ENCODE measurements around the gene LEO1.

The LEO1 gene

DNA sequence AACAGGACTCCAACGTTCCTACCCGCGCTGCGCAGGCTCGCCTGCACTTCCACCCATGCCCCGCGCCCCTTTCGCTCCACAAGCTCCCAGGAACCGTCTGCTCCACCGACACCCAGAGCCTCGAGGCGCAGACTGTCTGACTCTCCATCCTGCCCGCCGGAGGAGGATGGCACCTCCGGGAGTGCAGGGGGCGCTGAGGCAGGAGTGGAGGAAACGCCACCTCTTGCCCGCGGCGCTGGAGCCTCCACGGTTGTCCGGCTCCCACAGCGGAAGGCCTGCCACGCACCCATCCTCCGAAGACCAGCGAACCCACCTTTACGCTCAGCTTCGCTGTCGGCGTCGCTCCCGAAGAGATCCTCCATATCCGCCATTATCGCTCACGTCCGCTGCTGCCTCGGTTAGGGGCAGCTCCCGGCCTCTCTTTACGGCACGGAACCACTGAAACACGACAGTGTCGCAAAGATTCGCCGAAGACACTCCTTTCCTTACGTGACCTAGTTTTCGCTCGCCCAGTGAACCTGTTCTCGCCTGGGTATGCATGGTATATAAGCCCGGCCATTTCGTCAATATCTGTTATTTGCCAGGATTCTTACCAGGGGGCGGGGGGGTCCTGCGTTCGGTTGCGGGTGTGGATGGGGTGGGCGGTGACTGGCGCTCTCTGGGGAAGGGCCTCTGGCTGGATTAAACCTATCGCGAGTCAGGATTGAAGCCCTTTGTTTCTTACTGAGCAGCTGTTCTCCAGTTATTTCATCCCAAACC, at the start of gene LEO1:
LEO1 (minus strand) TSS at position 404 of the 759 bp plus-strand sequence; CDS start at position 371, 33 bp downstream.
- peak; percentile 86 for DNase-seq

- DNase-seq = peak; percentile 68
These were observed 49.6 kb upstream of the LEO1 start for GRCh38 chr15:52021128-52021671.

DNA sequence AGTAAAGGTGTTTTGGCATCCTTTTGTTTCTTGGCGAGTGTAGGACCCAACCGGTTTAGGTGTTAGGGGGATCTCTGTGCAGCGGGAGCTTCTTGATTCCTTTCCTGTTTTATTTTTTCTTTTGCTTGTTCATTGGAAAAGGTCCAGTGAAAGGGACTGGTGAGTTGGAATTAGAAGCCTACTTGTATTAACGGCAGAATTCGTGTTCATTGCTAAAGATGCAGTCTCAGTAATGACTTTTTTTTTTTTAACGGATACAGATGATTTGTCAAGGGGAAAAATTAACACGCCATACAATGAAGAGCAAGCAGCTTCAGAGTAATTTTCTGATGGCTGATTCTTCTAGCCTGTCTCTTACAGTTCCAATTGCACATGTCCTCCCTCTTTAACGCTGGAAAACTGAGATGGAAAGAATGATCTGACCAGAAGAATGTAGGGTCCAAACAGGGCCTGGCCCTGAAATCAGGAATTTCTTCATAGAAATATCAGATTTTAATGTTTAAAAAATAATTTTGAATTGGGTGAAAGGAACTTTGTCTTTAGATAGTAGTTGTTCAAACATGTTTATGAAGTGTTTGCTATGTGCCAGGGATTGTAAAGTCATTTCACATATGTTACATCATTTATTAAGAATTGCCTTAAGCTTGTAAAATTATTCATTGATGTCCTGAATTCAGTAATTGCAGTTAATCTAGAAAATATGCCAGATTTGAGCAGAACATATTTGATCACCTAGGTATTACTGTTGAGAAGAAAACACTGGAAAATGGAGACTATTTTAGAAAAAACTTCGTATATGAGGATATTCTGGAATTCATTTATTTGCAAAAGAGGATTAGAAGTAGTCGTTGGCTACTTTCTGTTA, 48.9 kb upstream of the LEO1 start:
- DNase-seq = no peak

DNA sequence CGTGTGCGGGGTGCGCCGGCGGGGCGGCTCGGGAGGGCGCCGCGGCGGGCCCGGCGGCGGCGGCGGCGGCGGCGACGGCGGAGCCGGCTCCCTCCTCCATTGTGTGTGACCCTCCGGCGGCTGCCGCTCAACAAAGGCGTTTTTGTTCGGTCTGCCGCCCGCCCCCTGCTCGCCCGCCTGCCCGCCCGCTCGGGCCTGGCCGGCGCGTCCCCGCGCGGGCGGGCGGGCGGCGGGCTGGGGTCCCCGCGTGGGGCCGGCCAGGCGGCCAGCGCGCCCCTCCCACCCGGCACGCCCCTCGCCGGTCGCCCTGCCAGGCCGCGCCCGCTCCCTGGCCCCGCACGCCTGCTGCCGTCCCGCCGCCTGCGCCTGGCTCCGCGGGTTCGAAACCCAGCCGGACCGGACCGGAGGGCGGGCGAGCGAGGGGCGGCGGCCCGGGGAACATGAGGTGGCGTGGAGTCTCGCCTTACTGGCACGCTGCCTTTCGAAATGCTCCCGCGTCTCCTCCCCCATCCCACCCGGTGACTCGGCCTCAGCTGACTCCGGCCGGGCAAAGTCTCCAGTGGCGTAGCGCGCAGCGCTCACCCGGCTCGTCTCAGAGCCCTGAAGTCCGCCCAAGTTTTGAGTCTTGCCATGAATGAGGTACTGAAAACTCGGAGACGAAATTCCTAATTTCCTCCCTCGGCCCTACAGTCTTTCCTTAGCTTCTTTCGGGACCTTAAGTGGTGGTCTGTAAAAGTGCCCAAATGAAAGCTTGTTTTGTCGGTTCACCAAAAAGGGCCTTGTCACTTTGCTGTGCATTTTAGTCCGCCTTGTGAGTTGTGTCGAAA, 48.0 kb upstream of the LEO1 start:
- peak; percentile 70 for DNase-seq

- peak; percentile 92 for DNase-seq
These were observed 47.3 kb upstream of the LEO1 start, which contains the start of gene MAPK6 for GRCh38 chr15:52018693-52019393. TSS of gene MAPK6 (plus strand) at chr15:52019219. CDS start at chr15:52046461, 27,242 bp downstream.

DNA sequence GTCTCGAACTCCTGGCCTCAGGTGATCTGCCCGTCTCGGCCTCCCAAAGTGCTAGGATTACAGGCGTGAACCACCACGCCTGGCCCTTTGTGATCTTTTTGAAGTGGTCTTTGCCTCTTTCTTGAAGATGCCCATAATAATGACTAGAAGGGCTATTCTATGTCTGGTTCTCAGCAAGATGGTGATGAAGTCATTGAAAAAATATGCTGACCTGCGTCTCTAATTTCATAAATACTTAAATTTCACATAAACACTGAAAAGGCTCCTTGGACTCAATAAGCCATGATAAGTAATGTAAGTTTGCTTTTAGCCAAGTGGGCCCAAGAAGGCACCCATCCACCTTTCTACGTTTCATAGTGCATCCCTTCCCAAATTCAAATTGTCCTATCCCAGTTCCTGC, 46.7 kb upstream of the LEO1 start:
- no peak for DNase-seq

DNA sequence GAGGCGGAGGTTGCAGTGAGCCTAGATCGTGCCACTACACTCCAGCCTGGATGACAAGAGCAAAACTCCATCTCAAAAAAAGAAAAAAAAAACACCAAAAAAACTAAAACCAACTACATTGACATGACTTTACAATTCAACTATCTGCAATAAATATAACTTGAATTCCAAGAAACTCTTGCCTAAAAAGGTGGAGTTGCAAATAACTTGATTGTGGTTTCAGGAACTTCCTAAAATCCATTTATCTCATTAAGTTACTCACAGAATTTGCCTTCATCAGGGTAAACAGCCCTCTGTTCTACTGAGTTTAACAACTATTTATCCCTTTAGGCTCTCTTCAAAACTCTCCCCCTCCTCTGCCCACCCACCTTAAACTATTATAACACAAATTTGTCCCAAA, 44.7 kb upstream of the LEO1 start:
- no peak for DNase-seq

DNA sequence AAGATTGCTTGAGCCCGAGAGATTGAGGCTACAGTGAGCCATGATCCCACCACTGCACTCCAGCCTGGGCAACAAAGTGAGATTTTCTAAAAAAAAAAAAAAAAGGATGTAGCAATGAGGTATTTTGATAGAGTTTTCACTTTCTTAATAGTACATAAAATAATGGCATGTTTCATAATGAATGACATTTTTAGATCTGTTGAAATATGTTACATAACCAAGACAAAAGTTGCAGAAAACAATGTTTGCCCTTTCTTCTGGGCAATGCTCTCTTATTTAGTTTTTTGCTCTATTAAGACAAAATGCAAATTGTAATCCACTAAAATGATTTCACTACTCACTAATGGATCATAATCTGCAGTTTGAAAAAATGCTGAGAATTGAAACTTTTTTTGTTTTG, 43.0 kb upstream of the LEO1 start:
- DNase-seq = no peak

DNA sequence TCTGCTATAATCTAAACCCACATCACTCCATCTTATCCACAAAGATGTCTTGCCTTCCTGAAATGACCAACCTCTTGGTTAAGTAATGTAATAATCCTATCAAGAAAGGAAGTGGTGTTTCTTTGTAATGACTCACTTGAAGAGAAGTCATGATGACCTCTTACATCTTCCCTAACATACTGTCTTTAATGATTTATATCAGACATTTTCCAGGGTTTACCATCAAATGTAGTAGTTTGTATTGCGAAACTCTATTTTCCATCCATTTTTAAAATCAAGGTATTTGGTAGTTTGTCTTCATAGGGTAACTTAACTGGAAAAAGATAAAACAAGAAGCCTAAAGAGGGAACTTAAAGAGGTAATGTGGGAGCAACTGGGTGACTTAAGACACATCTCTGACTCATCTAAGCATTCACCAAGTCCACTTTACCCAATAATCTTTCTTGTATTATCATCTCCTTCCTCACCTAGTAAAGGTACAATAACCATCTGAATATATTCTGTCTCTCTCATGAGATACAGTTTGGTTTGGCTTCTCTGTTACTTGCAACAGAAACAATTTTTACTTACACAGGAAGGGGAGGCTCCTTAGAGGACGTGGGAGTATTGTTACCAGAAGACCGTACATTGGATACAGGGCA, 41.7 kb upstream of the LEO1 start:
- no peak for DNase-seq

DNA sequence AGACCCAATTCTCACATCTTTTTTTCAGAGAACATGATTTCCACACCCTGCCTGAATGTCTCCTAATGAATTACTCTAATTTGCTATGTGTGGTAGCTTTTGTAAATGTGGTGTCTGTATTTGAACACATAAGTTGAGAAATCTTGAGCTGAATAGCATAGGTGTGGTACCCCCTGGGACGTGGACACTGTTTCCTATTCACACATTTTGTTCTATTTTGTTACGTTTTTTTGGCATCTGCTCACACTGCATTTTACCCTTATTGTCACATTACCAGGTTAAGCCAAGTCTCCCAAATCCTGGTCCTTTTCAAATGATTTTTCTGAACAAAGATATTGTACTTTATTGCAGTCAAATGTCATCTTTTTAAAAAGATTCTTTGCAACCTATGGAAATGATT, 40.6 kb upstream of the LEO1 start:
- DNase-seq = no peak

DNA sequence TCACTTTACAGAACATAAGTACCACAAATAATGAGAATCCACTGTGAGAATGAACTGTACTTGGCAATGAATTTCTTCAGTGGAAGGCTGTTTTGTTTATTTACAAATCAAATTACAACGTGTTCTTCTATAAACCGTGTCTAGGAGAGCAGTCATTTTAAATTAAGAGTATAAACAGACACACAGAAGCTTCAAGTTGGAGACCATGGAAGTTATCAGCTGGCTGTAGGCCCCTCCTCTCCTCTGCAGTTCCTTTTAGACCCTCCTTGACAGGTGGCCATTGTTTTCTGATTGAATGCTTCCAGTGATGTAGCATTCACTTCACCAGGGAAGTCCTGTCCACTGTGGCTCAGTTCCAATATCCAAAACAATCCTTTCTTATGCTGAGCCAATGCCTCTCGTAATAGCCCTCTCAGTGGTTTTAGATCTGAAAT, 40.1 kb upstream of the LEO1 start:
- no peak for DNase-seq

- peak; percentile 58 for DNase-seq
These were observed 39.3 kb upstream of the LEO1 start for GRCh38 chr15:52010633-52011595.

- no peak for DNase-seq
These were observed 37.3 kb upstream of the LEO1 start for GRCh38 chr15:52008698-52009434.

DNA sequence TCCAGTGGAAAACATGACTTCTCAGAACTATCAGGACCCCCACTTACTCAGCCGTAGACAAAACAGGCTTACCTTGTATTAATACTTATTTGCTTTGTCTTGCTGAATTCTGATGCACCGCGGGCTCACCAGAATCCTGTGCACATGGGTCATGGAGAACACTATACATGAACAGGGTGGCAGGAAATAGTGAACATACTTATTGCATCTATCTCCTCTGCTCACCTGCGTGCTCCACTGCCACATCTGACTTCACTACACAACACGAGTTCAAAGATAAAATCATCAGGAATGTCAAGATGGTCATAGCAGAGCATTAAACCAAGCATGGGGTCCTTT, 36.8 kb upstream of the LEO1 start:
- no peak for DNase-seq

DNA sequence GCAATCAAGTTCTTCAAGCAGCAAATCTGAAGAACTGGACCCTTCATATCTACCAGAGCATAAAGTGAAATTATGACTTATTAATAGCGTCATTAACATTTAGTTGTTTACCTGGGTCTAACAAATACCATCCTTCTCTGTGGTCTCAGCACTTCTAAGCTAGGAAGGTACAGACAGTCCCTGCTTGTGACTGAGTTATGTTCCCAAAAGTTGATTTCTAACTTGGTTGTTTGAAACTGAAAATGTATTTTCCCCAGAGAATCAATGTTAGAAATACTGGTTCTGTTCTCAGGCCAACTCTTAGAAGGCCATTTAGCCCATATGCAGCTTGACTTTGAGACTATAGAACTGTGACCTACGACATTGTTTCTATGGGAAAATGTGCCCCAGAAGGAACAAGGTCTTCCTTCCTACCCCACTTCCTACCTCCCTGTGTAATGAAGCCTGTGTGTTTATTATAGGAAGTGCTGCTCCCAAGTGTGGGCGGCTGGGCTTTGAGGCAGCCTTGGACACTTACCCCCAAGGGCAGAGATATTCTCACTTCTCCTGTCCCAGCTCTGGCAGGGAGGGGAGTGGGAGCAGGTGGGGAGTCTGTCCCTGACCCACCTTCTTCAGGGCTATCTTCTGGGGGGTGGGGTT, 35.2 kb upstream of the LEO1 start:
- no peak for DNase-seq

- DNase-seq = no peak
These were observed 34.4 kb upstream of the LEO1 start for GRCh38 chr15:52005748-52006701.

- DNase-seq = no peak
These were observed 33.2 kb upstream of the LEO1 start for GRCh38 chr15:52004806-52005205.

DNA sequence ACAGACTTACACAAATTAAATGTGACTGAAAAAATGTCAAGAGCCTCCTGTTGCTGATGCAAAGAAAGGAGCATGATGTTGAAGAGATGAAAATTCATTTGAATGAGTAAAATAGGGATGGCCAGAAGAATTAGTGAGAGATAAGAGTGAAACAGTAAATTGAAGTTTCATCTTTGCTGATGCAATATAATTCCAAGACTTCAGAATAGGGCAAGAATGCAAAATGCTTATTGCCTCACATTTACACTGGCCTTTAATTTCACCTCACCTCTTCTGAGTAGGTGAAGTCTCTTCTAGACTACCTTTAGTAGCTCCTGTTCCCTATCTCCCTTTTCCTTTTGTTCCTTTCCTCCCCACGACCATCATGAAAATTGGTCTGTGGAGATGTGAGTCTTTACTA, 32.1 kb upstream of the LEO1 start:
- DNase-seq = no peak
